ENCODE measurements around the gene CCDC40. TPM values are rescaled to one million over a fixed set of nuclear protein-coding genes. Genes with fewer than 3 reads are reported as not detected.
A peak's percentile ranks its signal among the peaks of the same experiment; 100 is the strongest.

The CCDC40 gene
- total RNA-seq, 1 experiment from 2014 or later = 7.5 TPM

- TF ChIP-seq CTCF (conservative IDR thresholded peaks at IDR 0.05; ENCODE audit: low read depth, low read length) = no peak
- no peak for TF ChIP-seq EZH2phosphoT487 (IDR thresholded peaks at IDR 0.05; ENCODE audit: borderline replicate concordance, low read length)
- no peak for TF ChIP-seq EZH2 (IDR thresholded peaks at IDR 0.05; ENCODE audit: low read length, unreplicated experiment)
- H3K27ac ChIP-seq (ENCODE audit: low read length) = no peak overlapping the region
- H3K4me3 ChIP-seq (ENCODE audit: low read length) = no peak overlapping the region
- H3F3A ChIP-seq (ENCODE audit: low read length, unreplicated experiment) = no peaks in the 10 kb centered on the region
- H3K4me2 ChIP-seq (ENCODE audit: low read length) = no peak overlapping the region
- no peak for ATAC-seq
- intact Hi-C loops (cut with micrococcal nuclease) = loop anchor here (5.0 kb wide), 1 partner anchor 74 kb away; no protein-coding TSS in a partner anchor
- H3K9me3 ChIP-seq (ENCODE audit: low read length) = no peaks in the 10 kb centered on the region
- no peaks in the 10 kb centered on the region for H4K20me1 ChIP-seq (ENCODE audit: low read length)
- H3K9ac ChIP-seq (ENCODE audit: low read length) = no peak overlapping the region
- H3K27me3 ChIP-seq (ENCODE audit: low read length) = no peaks in the 10 kb centered on the region
- no peak overlapping the region for H2AFZ ChIP-seq (ENCODE audit: low read length)
- POLR2A ChIA-PET (ENCODE audit: unreplicated experiment) = no interaction called here
- H3K9me2 ChIP-seq (replicated peaks; ENCODE audit: low read length) = no peaks in the 10 kb centered on the region
- no peak for DNase-seq
- BruUV-seq (replicated peaks) = no TSS peak
- CTCF ChIA-PET = interaction anchor here (0.5 kb wide), 1 partner anchor 447 kb away, joined by 8 read pairs; no protein-coding TSS in a partner anchor
- no peaks in the 10 kb centered on the region for H3K79me2 ChIP-seq (ENCODE audit: low read length)
- no peaks in the 10 kb centered on the region for H3K36me3 ChIP-seq (ENCODE audit: low read depth, low read length)
- H3K4me1 ChIP-seq (ENCODE audit: insufficient read depth, low read length) = 0 out of 2 replicates have a peak, but pooled peaks cover 3% of the 10 kb centered on the region
These were observed 45.2 kb downstream of the CCDC40 start for GRCh38 chr17:80081596-80081995.

GRCh38 chr17:80082403-80083135 lies 46.1 kb downstream of the CCDC40 start:
- no peak for TF ChIP-seq EZH2phosphoT487 (IDR thresholded peaks at IDR 0.05; ENCODE audit: borderline replicate concordance, low read length)
- peak; percentile 94 for TF ChIP-seq CTCF (conservative IDR thresholded peaks at IDR 0.05; ENCODE audit: low read depth, low read length)
- POLR2A ChIA-PET (ENCODE audit: unreplicated experiment) = interaction anchor here (0.6 kb wide), 1 partner anchor 52 kb away, joined by 3 read pairs; no protein-coding TSS in a partner anchor

More at GRCh38 chr17:80082403-80083135, 46.1 kb downstream of the CCDC40 start:
- no peaks in the 10 kb centered on the region for H3K9me2 ChIP-seq (replicated peaks; ENCODE audit: low read length)
- no peak overlapping the region for H3K27ac ChIP-seq (ENCODE audit: low read length)
- H3K9me3 ChIP-seq (ENCODE audit: low read length) = no peaks in the 10 kb centered on the region
- peak overlapping the region; percentile 84 for H2AFZ ChIP-seq (ENCODE audit: low read length)
- no peak overlapping the region for H3K9ac ChIP-seq (ENCODE audit: low read length)
- H3F3A ChIP-seq (ENCODE audit: low read length, unreplicated experiment) = no peaks in the 10 kb centered on the region
- CTCF ChIA-PET = interaction anchor here (0.6 to 1.2 kb wide), 5 partner anchors 10 to 257 kb away, joined by 3 to 6 read pairs (median 4); partner anchors contain the start of gene GAA
- no peaks in the 10 kb centered on the region for H3K79me2 ChIP-seq (ENCODE audit: low read length)
- peak overlapping the region; percentile 46; the same call in 1 of the 2 replicates for H3K4me3 ChIP-seq (ENCODE audit: low read length)
- no peaks in the 10 kb centered on the region for H4K20me1 ChIP-seq (ENCODE audit: low read length)
- intact Hi-C loops (cut with micrococcal nuclease) = loop anchor here (2.0 to 5.0 kb wide), 2 partner anchors 75 to 170 kb away; no protein-coding TSS in a partner anchor
- peak overlapping the region; percentile 74 for H3K4me2 ChIP-seq (ENCODE audit: low read length)
- H3K27me3 ChIP-seq (ENCODE audit: low read length) = no peaks in the 10 kb centered on the region
- no peaks in the 10 kb centered on the region for H3K36me3 ChIP-seq (ENCODE audit: low read depth, low read length)
- ATAC-seq (peak; percentile 88), DNase-seq (peak; percentile 91)
- no TSS peak for BruUV-seq (replicated peaks)
- 0 out of 2 replicates have a peak, but pooled peaks cover 3% of the 10 kb centered on the region for H3K4me1 ChIP-seq (ENCODE audit: insufficient read depth, low read length)
